ENCODE data around the gene GSDMA. TPM values are rescaled to one million over a fixed set of nuclear protein-coding genes. Genes with fewer than 3 reads are reported as not detected.
A peak's percentile ranks its signal among the peaks of the same experiment; 100 is the strongest.

The GSDMA gene
- total RNA-seq, 1 donor from 2014 or later, result not detected

DNA sequence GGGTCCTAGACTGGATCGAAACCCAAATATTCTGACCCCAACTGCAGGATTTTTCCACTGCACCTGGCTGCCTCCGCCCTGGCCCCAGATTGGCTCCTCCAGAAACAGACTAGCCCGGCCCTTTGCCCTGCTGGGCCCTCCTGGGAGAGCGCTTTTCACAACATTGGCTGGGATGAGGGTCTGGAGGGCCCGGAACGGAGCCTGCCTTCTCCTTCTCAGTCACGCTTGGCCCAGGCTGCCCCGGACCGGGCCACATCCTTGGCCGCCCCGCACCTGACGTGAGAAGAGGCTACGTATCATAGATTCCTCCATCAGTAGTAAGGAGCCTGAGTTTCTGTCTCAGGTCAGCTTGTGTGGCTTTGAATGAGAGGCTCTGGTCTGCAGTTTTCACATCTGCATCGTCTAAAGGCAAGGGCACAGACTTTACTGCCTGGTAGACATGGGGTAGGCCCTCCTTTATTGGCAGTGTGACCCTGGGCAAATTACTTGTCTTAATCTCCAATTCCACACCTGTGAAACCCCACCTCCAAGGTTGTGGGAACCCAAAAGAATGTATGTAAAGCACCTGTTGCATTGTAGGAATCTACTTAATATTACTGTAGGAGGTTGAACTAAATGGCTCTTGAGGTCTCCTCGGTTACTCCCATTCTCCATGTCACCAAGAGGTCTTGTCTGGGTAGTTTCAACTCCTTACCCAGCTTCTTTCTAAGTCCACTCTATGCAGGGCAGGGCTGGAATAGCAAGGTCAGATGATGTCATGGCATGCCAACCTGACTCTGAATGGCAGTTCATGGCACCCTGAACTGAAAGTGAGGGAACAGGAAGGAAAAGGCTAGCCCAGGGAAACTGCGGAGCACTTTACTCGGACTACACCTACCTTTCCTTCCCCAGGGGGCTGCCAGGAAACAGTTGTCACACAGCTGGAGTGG lies 34.6 kb upstream of the GSDMA start:
- H3K4me1 Mint-ChIP-seq (ENCODE audit: low read depth), result peaks cover 38% of the 10 kb centered on the region
- no peaks in the 10 kb centered on the region for H3K9me3 Mint-ChIP-seq (ENCODE audit: low read depth)

DNA sequence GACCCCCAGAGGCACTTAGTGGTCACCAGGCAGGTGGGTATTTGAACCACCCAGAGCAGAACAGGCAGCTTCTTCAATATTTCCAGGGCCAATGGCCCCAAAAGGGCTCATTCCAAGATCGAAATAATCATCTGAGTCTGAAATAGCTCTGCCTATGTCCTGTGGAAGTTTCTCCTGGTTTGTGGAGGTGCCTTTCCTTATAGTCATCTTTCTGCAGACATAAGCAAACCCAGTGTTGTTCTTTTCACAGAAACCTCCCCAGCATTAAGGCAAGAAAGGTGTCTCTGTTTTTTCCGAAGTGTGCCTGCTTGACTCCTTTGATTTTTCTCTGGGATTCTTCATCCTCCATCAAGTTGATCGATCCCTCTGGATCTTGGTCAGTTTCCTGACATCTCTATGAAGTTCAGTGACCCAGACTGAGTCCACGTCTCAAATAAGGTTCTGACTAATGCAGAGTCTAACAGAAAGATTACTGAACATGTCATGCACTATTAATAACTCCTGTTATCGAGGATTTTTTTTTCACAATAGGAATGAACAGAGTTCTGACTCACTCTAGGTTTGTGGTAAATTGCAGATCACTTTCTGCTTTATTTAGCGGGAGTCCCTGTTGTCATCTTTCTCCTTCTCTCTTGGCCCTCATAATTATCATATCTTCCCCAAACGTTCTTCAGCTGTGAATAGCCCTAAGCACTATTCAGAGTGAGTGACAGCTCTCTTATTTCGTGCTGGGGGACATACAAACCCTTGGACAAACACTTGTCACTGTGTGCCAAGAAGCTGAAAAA lies 33.8 kb upstream of the GSDMA start:
- H3K4me1 Mint-ChIP-seq (ENCODE audit: low read depth), result peaks cover 37% of the 10 kb centered on the region
- no peaks in the 10 kb centered on the region for H3K27me3 Mint-ChIP-seq
- H3K4me3 Mint-ChIP-seq (ENCODE audit: low read depth), result no peak overlapping the region
- no peaks in the 10 kb centered on the region for H3K36me3 Mint-ChIP-seq (ENCODE audit: insufficient read depth)
- H3K9me3 Mint-ChIP-seq (ENCODE audit: low read depth), result no peaks in the 10 kb centered on the region
- DNase-seq (ENCODE audit: low spot score, unreplicated experiment), result no peak
- no peak overlapping the region for H3K27ac Mint-ChIP-seq
- TF ChIP-seq, protein P1, sequence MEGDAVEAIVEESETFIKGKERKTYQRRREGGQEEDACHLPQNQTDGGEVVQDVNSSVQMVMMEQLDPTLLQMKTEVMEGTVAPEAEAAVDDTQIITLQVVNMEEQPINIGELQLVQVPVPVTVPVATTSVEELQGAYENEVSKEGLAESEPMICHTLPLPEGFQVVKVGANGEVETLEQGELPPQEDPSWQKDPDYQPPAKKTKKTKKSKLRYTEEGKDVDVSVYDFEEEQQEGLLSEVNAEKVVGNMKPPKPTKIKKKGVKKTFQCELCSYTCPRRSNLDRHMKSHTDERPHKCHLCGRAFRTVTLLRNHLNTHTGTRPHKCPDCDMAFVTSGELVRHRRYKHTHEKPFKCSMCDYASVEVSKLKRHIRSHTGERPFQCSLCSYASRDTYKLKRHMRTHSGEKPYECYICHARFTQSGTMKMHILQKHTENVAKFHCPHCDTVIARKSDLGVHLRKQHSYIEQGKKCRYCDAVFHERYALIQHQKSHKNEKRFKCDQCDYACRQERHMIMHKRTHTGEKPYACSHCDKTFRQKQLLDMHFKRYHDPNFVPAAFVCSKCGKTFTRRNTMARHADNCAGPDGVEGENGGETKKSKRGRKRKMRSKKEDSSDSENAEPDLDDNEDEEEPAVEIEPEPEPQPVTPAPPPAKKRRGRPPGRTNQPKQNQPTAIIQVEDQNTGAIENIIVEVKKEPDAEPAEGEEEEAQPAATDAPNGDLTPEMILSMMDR (IDR thresholded peaks at IDR 0.05; ENCODE audit: unreplicated experiment), result no peak

More for the DNA sequence above, 34.6 kb upstream of the GSDMA start:
- peaks cover 2% of the 10 kb centered on the region for H3K36me3 Mint-ChIP-seq (ENCODE audit: insufficient read depth)
- H3K27me3 Mint-ChIP-seq, result no peaks in the 10 kb centered on the region
- TF ChIP-seq, protein P1 (IDR thresholded peaks at IDR 0.05; ENCODE audit: unreplicated experiment), result no peak
- H3K4me3 Mint-ChIP-seq (ENCODE audit: low read depth), result peak overlapping the region; percentile 80
- peak overlapping the region; percentile 95 for H3K27ac Mint-ChIP-seq
- peak; percentile 50 for DNase-seq (ENCODE audit: low spot score, unreplicated experiment)

DNA sequence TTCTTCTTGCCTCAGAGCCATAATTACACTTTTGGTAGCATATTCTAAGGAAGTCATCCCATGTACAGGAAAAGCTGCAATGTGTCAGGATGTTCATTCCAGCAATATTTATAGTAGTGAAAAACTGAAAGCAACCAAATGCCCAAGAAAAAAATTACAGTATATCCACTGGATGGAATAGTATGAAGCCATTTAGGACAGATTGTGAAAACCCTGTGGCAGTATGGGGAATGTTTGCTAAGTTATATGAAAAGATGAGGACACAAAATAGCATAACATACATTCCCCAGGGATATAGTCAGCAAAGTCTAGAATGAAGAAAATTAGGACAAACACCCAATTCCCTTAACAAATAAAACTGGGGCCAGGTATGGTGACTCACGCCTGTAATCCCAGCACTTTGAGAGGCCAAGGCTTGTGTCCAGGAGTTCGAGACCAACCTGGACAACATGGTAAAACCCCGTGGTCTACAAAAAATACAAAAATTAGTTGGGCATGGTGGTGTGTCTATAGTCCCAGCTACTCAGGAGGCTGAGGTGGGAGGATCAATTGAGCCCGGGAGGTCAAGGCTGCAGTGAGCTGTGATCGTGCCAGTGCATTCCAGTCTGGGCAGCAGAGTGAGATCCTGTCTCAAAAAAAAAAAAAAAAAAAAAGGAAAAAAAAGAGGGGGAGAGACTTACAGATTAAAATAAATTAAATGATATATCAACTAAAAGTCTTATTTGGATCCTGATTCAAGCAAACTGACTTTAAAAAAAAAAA lies 33.0 kb upstream of the GSDMA start:
- Mint-ChIP-seq H3K4me3 (ENCODE audit: low read depth) (no peak overlapping the region), H3K4me1 (ENCODE audit: low read depth) (peaks cover 35% of the 10 kb centered on the region), H3K27ac (no peak overlapping the region), H3K9me3 (ENCODE audit: low read depth) (no peaks in the 10 kb centered on the region), H3K36me3 (ENCODE audit: insufficient read depth) (no peaks in the 10 kb centered on the region), H3K27me3 (no peaks in the 10 kb centered on the region)
- TF ChIP-seq, protein P1 (IDR thresholded peaks at IDR 0.05; ENCODE audit: unreplicated experiment), result no peak
- DNase-seq (ENCODE audit: low spot score, unreplicated experiment), result no peak

DNA sequence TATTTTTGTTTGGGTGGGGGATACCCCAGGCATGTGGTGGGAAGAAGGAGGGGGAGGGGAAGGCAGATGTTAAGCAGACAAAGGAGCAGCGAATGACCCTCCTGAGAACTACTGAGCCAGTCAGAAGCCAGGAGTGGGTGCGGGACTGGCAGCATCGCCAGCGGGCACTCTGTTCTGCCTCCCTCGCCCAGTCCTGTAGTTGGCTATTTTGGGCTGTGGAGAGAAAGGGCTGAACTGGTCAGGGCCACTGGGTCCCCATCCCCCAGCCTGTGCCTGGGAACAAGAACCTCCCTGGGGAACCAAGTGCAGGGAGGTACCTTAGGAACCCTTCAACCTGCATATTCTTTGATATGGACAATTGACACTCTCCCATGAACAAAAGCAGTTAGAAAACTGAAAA lies 28.9 kb upstream of the GSDMA start:
- peaks cover 5% of the 10 kb centered on the region for H3K4me1 Mint-ChIP-seq (ENCODE audit: low read depth)
- H3K27ac Mint-ChIP-seq, result no peak overlapping the region
- H3K36me3 Mint-ChIP-seq (ENCODE audit: insufficient read depth), result no peaks in the 10 kb centered on the region
- DNase-seq (ENCODE audit: low spot score, unreplicated experiment), result no peak
- TF ChIP-seq, protein P1 (IDR thresholded peaks at IDR 0.05; ENCODE audit: unreplicated experiment), result no peak
- H3K4me3 Mint-ChIP-seq (ENCODE audit: low read depth), result no peak overlapping the region
- H3K9me3 Mint-ChIP-seq (ENCODE audit: low read depth), result no peaks in the 10 kb centered on the region
- no peaks in the 10 kb centered on the region for H3K27me3 Mint-ChIP-seq

DNA sequence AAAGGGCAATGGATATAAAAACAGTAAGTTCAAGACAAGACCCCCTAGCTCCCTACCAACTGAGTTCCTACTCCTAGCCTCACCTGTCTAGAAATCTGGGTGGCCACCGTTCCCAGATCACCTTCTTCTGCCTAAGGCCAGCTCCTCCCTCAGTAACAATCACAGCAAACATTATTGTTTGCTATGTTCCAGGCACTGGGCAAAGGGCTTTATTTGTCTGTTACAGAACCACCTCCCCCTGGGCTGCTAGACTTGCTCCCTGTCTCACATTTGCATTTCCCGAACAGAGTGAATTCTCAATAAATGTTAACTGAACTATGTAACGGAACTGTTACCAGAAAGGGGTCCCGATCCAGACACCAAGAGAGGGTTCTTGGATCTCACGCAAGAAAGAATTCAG lies 28.5 kb upstream of the GSDMA start:
- H3K4me3 Mint-ChIP-seq (ENCODE audit: low read depth), result no peak overlapping the region
- no peak for DNase-seq (ENCODE audit: low spot score, unreplicated experiment)
- no peak overlapping the region for H3K27ac Mint-ChIP-seq
- peaks cover 5% of the 10 kb centered on the region for H3K4me1 Mint-ChIP-seq (ENCODE audit: low read depth)
- TF ChIP-seq, protein P1 (IDR thresholded peaks at IDR 0.05; ENCODE audit: unreplicated experiment), result no peak
- no peaks in the 10 kb centered on the region for H3K36me3 Mint-ChIP-seq (ENCODE audit: insufficient read depth)
- no peaks in the 10 kb centered on the region for H3K9me3 Mint-ChIP-seq (ENCODE audit: low read depth)
- H3K27me3 Mint-ChIP-seq, result no peaks in the 10 kb centered on the region
